Retinal pigment epithelial cell (primary cell): ENCODE results near the gene EAPP.

Experiments used
- DNase-seq: peaks from one replicate; pipeline ENCODE4 v3.0.0-alpha.2; 2010; ENCODE audit warnings: low read depth
- H3K4me3 ChIP-seq: 2 replicates; pipeline ENCODE4 v1.5.1; 2011; ENCODE audit warnings: mild to moderate bottlenecking, low read length, control low read depth, moderate library complexity
- TF ChIP-seq, protein P1 (sequence below): conservative IDR thresholded peaks from 2 replicates; pipeline ENCODE4 v1.5.1; 2011; ENCODE audit warnings: low read depth, low read length, control low read depth, inconsistent platforms

EAPP gene

DNA sequence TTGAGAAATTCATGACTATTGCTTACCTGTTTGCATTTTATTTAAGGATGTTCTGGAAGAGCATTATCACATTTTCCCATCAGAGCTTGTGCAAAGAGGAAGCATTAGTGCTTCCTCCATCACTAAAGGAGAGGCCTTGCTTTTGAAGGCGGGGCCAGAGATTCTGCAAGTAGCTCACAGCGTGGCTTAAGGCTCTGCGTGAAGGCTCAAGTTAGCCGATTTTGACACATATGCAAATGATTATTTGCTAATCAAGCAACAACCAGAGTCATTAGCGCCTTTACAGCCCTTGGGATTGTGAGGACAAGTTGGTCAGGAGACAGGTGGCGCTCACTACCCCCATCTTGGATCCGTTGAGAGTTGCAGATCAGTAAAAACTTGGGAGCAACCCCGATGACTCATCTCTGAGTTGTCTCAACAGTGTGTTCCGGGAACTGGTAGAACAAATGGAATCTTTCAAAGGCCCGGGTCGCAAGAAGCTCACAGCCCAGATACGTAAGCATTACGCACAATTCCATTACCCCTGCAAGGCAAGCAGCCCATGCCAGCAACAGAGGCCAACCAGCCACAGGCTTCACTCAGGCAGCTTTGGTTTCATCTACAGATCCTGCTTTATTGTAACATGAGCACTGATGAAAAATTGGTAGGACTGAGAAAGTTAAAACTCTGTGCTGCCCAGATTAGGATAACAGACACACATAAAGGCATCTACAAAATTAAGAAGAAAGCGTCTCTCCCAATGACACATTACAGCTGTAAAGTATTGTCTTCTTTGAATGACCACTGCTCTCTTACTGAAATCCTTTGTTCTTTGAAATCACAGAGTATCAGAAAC is 42.6 kb downstream of the EAPP start:
- no peak overlapping the region for H3K4me3 ChIP-seq
- DNase-seq = peak; percentile 93
- TF ChIP-seq, protein P1, sequence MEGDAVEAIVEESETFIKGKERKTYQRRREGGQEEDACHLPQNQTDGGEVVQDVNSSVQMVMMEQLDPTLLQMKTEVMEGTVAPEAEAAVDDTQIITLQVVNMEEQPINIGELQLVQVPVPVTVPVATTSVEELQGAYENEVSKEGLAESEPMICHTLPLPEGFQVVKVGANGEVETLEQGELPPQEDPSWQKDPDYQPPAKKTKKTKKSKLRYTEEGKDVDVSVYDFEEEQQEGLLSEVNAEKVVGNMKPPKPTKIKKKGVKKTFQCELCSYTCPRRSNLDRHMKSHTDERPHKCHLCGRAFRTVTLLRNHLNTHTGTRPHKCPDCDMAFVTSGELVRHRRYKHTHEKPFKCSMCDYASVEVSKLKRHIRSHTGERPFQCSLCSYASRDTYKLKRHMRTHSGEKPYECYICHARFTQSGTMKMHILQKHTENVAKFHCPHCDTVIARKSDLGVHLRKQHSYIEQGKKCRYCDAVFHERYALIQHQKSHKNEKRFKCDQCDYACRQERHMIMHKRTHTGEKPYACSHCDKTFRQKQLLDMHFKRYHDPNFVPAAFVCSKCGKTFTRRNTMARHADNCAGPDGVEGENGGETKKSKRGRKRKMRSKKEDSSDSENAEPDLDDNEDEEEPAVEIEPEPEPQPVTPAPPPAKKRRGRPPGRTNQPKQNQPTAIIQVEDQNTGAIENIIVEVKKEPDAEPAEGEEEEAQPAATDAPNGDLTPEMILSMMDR = peak; percentile 27

DNA sequence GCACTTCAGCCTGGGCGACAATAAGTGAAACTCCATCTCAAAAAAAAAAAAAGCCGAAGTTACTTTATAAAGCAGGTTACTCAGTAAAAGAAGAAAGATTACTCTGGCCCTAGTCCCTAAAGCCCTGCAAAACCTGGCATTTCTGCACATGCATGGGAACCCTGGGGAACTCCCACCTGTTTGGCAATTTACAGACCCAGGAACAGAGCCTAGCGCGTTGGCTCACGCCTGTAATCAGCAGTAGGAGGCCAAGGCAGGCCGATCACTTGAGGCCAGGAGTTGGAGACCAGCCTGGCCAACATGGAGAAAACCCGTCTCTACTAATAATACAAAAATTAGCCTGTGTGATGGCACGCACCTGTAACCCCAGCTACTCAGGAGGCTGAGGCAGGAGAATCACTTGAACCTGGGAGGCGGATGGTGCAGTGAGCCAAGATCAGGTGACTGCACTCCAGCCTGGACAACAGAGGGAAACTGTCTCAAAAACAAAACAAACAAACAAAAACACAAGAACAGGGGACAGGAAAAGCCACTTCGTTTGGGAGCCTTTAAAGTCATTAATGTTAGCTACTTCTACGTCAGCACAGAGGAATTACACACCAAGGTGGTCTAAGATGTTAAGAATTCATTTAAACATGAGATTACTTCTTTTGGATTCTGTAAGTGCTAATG is 43.4 kb downstream of the EAPP start:
- no peak overlapping the region for H3K4me3 ChIP-seq
- DNase-seq = no peak
- TF ChIP-seq, protein P1 = no peak

DNA sequence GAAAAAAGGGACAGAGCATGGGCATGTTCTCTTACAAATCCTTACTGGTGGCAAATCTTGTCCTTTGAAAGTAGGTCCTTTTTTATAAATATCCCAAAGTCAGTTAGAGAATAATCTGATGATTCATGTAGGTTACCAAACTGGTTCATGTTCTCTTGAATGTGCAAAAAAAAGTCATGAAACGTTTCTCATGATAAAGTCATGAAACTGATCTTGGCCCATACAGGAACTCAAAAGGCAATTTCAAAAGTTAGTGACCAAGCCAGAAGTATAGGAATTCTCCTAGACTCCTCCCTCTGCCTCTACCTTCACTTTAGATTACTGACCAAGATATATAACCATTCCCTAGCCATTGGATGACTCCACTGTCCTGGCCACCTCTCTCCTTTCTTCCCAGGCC is 50.2 kb downstream of the EAPP start:
- no peak for DNase-seq
- TF ChIP-seq, protein P1 = no peak
- H3K4me3 ChIP-seq = no peak overlapping the region

DNA sequence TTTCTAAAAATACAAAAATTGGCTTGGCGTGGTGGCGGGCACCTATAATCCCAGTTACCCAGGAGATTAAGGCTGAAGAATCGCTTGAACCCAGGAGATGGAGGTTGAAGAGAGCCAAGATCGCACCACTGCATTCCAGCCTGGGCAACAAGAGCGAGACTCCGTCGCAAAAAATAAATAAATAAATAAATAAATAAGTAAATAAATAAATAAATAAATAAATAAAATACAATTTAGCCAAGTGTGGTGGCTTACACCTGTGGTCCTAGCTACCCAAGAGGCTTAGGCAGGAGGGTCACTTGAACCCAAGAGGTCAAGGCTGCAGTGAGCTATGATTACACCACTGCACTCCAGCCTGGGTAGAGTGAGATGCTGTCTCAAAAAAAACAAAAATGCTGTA is 51.0 kb downstream of the EAPP start:
- TF ChIP-seq, protein P1 = no peak
- no peak for DNase-seq

DNA sequence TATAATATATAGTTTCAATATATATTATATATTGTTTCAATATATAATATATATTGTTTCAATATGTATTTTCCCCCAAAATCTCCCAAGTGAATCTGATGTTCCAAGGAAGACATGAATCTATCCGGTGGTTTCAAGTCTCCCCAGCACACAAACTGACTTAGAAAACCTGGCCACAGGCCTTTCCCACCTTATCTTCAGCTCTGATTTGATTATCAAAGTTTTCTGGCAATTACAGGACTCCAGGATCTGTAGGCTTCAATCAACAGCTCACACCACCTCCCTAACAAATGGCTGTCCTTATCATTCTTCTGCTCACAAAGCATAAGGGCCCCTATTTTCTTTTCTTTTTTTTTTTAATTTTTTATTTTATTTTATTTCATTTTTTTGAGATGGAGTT is 54.8 kb downstream of the EAPP start:
- no peak for DNase-seq
- TF ChIP-seq, protein P1 = no peak

More for the DNA sequence above, 51.0 kb downstream of the EAPP start:
- no peak overlapping the region for H3K4me3 ChIP-seq

DNA sequence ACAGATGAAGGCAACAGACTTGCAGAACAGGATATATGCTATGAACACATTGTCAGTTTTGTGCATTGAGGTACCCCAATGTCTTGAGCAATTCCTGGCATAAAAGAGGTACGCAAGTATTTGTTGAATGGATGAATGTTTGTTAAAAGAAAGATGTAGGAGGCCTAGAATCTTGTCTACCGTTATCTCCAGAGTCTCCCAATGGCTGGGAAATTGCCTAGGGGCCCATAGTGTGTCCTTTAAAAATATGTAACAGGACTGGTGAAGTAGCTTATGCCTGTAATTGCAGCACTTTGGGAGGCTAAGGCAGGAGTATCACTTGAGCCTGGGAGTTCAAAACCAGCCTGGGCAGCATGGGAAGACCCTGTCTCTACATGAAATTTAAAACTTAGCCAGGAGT is 57.0 kb downstream of the EAPP start:
- H3K4me3 ChIP-seq = no peak overlapping the region
- DNase-seq = no peak
- TF ChIP-seq, protein P1 = no peak

More for the DNA sequence above, 54.8 kb downstream of the EAPP start:
- no peak overlapping the region for H3K4me3 ChIP-seq
